Lung microvascular endothelial cell (primary cell): ENCODE results near the gene ATP6V0B. TPM values are rescaled to one million over a fixed set of nuclear protein-coding genes. Genes with fewer than 3 reads are reported as not detected.

Source experiments
- DNase-seq, 2 donors: peaks; one replicate each; pipeline versions ENCODE4 v3.0.0 to v3.0.0-alpha.2; 2010; ENCODE audit warnings: low read depth in 2 of 2
- total RNA-seq: library from RNA; depleted of rRNA; stranded (reverse); fragments of >200 nt; gene quantifications from 2 replicates; pipeline ENCODE4 v1.2.1, GENCODE V29; 2014

Gene ATP6V0B
- total RNA-seq, 1 donor from 2014 or later = 164 TPM

DNA sequence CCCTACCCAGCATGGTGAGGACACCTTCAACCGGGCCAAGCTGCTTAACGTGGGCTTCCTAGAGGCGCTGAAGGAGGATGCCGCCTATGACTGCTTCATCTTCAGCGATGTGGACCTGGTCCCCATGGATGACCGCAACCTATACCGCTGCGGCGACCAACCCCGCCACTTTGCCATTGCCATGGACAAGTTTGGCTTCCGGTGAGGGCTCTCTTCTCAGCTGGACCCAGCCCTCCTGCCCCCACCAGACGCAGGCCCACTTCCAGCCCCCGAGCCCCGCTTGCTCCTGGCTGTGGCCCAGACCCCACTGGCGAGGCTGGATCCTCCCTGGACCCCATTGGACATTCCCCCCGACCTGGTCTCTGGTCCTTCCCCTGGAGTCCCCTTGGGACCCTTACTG lies 10.1 kb downstream of the ATP6V0B start:
- DNase-seq = no peak

DNA sequence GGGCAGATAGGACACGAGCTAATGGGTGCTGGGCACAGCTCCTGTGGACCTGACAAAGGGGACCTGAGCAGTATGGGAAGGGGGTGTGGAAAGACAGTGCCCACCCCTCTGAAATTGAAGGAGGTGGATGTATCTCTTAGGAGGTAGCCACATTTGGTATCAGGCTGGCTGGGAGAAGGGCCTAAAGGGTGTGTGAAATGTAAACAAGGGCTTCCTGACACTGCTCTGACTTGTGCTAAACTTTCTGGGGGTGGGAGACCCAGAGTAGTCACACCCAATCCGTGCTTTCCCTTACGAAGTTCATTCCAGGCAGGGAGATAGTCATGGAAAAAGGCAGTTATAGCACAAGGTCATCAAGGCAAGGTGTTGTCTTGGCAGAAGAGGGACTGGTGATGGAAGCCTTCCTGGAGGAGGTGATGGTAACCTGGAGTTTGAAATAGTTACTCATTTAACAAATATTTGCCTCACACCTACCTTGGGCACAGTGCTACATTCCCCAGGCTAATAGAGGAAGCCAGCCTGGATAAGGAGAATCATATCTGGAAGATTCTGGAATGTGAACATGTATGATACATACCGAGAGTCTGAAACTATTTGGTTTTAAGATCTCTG lies 11.3 kb downstream of the ATP6V0B start:
- no peak for DNase-seq

DNA sequence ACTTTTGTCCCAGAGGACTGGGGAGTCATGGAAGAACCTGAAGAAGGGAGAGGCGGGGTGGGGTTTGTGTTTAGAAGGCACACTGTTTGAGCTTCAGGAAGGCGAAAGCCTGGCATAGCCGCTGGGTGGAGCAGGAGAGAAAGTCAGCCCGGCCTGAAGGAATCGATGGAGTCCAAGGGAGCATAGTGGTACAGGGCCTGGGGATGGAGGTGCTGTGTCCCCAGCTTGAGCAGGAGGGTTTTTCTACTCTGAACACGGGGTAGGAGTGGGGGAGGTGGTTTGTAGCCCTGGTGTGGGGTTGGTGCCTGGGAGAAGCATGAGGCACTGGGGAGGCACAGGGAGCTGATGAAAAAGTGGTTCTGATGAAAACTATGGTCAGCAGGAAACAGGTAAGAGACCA lies 12.0 kb downstream of the ATP6V0B start:
- DNase-seq = no peak

DNA sequence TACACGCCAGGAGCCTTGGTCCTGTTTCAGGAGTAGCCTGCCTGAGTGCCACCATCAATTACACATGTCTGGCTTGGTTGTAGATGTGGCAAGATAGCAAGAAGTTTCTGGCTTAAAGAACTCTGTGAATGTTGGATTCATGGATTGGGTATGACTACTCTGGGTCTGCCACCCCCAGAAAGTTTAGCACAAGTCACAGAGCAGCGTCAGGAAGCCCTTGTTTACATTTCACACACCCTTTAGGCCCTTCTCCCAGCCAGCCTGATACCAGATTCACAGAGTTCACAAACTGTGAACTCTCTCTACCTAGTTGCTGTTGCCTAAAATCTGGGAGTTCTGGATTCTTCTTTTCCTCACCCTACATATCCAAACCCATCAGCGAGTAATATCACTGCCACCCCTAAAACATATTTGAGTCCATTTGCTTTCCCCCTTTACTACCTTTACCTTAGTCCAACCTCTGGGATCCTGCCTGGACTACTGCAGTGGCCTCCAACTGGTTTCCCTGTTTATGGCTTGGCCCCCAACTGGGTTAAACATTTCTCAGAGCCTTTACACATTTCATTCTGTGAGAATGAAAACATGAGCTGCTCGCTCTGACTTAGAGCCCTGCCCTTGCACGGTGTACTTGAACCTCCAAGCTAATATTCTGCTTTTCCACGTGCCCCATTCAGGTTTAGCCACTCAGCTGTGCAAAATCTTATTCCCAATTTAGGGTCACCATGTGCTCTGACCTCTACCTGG lies 12.6 kb downstream of the ATP6V0B start:
- no peak for DNase-seq

DNA sequence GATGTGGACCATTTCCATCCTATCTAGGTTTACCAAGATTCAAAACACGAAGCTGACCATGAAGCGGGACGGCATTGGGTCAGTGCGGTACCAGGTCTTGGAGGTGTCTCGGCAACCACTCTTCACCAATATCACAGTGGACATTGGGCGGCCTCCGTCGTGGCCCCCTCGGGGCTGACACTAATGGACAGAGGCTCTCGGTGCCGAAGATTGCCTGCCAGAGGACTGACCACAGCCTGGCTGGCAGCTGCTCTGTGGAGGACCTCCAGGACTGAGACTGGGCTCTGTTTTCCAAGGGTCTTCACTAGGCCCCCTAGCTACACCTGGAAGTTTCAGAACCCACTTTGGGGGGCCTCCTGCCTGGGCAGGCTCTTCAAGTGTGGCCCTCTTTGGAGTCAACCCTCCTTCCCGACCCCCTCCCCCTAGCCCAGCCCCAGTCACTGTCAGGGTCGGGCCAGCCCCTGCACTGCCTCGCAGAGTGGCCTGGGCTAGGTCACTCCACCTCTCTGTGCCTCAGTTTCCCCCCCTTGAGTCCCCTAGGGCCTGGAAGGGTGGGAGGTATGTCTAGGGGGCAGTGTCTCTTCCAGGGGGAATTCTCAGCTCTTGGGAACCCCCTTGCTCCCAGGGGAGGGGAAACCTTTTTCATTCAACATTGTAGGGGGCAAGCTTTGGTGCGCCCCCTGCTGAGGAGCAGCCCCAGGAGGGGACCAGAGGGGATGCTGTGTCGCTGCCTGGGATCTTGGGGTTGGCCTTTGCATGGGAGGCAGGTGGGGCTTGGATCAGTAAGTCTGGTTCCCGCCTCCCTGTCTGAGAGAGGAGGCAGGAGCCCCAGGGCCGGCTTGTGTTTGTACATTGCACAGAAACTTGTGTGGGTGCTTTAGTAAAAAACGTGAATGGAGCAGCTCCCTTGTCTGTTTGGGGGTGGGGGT lies 15.8 kb downstream of the ATP6V0B start:
- no peak for DNase-seq

DNA sequence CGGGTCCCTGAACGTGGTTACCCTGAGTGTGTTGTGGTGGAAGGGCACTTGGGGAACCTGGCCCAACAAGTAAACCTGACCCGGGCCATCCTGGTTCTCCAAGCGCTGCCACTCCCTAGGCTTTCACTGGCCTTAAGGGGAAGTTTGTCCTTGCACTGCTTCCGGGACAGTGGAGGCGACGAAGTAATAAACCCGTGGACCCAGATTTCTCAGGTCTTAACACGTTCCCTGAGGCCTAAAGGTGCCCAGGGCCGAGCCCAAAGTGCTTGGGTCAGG lies 16.4 kb downstream of the ATP6V0B start:
- no peak for DNase-seq

DNA sequence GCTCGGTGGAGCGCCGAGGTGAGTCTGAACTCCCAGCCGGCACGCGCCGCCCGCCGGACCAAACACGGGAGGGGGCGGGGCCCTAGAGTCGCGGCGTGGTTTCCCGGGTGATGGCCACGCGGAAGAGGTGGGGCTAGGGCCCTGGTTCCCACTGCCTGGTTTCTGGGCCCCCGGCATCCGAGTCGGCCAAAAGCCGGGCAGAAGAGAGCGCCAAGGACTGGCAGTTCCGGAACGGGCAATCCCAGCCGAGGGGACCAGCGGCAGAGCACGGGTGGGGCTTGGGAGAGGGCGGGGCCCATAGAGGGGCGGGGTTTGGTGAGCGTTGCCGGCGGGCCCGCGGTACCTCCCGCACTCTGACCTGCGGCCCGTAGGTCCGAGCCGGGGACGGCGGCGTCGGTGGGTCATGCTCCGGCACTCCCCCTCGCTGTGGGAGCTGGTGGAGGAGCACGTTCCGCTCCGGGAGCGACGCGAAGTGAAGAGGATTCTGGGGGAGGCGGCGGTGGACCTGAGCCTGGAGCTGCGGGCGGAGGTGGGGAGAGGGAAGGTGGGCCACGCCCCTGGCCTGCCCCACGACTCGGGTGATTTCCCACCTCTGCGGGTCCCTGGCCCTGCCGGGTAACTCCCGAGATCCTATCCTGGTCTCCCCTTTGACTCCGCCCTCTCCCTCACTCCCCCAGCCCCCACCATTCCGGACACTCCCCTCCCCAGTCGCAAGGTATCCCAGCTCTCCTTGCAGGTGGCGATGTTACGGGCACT lies 16.9 kb downstream of the ATP6V0B start, which contains the start of gene CCDC24:
TSS of gene CCDC24 (plus strand) at position 124 of the 756 bp plus-strand sequence. CDS start at position 404, 280 bp downstream.
- DNase-seq = peak; percentile 47 to 52

DNA sequence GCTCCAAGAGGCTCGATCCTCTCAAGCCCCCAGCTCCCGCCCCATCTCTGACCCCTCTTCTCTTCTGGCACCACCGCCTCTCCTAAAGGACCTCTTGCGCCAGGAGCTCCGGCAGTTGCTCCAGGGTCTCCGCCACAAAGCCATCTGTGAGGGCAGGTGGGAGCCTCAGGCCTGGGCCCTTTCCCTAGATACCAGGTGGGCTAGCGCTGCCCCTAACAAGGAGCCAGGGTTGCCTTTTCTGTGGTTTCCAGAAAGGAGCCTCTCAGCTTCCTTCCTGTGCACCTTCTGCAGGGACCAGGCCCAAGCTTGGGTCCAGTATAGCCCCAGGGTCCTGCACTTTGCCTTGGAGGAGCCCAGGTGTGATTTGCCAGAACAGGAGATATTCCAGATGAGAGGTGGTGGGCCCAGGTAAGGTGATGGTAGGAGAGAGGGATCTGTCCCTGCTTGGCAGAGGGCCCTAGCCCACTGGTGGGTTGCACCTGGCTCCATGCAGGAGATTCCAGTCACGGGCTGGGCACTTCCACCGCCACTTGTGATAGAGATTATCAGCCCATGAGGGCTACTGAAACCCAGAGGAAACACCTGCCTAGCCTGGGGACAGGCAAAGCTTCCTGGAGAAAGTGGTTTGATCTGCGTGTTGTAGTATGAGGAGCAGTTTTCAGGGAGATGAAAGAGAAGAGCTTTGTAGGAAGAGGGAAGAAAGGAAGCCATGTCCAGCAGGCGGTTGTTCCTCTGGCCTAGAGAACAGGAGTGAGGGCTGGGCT lies 17.7 kb downstream of the ATP6V0B start:
- no peak for DNase-seq

DNA sequence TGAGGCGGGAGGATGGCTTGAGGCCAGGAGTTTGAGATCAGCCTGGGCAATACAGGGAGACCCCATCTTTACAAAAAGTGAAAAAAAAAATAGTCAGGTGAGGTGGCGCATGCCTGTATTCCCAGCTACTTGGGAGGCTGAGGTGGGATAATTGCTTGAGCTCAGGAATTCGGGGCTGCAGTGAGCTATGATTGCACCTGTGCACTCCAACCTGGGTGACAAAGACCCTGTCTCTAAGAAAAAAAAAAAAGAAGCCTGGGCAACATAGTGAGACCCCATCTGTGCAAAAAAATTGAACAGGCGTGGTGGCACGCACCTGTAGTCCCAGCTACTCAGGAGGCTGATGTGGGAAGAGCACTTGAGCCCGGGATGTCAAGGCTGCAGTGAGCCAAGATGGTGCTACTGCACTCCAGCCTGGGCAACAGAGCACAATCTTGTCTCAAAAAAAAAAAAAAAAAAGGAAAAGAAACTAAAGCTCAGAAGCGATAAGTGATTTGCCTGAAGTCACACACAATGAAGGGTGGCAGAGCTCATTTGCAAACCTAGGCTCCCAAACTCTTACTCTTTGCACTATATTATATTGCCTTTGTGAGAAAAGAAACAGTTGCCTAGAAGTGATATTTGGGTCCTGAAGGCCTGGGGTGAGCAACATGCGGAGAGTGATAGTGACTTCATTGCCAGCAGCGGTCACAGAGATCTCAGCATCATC lies 18.6 kb downstream of the ATP6V0B start:
- DNase-seq = no peak

DNA sequence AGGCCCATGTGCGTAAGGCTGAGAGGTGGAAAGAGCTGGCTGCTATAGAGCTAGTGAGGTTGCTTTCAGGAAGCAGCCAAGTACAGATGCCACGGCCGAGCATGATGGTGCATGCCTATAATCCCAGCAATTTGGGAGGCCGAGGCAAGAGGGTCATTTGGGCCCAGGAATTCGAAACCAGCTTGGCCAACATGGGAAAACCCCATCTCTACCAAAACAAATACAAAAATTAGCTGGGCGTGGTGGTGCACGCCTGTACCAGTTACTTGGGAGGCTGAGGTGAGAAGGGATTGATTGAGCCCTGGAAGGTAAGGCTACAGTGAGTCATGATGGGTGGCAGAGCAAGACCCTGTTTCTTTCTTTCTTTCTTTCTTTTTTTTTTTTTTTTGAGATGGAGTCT lies 19.3 kb downstream of the ATP6V0B start:
- DNase-seq = no peak

DNA sequence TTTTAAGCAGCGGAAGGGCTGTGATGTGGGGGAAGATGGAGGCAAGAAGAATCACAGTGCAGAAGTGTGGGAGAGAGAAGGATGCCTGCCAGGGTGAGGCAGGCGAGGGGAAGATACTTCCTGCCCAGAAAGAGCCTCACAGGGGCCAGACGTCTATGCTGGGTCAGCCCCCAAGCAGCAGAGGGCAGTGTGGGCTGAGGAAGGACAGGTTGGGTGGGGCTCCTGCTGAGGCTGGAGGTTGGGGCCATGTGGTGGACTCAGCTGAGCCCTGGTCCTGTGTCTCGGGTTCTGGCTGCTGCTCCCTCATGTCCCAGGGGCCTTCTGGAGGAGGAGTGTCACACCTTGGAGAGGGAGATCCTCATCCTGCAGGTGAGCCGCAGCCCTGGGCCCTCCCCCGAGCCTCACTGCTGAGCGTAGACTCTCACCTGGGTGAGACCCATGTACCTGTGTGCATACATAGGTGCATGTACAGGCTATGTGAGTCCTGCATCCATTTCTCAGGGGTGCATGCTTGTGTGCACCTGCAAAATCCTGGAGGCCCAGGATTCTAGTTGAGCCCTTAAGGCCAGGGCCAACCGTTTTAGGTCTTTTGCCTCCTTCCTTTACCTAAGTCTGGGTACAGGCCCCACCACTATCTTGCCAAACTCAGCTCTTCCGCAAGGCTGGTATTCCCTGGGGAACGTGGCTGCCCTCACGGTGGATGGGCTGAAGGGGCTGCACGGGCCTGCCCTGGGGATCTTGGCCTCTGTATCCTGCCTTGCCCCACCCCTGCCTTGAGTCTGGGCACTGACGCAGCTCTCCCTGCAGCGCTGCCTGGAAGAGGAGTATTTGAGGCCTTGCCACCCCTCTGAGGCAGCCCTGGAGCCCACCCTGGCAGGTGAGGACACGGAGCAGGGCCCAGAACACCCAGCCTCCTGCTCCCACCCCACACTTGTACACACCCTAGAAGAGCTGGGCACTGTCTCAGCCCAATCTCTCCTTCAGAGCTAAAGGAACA lies 20.3 kb downstream of the ATP6V0B start:
- DNase-seq = no peak

DNA sequence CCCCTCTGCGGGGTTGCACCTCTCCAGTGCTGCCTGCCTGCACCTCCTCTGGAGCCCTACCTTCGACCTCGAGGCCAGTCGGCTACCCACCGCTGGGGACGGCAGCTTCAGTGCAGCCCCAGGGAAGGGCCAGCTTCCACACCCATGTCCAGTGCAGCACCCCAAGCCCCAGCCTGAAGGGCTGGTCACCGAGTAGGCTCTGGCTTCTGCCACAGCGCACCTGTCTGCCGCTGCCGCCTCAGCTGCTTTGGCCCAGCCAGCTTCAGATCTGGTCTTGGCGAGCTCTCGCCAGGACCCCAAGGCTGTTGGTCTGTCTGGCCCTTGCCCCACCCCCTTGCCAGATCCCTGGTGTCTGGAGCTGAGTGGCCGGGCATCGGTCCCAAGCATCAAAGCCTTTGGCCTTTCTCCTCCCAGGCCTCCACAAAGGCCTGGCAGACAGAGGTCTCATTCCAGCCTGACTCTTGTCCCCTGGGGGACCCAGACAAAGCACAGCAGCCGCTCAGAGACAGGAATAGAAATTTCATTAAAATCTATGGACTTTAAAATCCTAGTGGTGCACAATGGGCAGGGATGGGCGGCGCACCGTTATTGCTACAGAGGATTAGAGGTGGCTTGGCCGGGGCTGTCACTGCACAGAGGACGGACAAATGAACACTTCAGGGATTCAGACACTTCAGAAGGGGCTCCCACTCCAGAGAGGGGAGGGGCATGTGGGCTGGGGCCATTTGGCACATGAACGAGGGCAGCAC lies 21.4 kb downstream of the ATP6V0B start:
- DNase-seq = no peak

DNA sequence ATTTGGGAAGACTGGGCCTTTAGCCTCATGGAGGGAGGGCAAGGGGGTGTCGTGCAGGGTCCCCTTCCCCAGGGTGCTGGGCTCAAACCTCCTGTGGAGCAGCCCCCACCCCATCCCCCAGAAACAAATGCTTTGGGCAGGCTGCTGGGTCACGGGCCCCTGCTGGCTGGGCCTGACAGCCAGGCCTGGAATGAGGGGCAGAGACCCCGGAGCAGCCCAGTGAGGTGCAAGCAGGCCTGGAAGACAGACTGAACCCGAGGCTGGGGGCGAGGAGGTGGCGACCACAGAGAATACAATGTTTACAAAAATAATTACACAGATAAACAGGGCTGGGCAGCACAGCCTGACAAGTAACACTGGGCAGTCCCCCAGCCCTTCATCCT lies 22.0 kb downstream of the ATP6V0B start:
- DNase-seq = no peak

DNA sequence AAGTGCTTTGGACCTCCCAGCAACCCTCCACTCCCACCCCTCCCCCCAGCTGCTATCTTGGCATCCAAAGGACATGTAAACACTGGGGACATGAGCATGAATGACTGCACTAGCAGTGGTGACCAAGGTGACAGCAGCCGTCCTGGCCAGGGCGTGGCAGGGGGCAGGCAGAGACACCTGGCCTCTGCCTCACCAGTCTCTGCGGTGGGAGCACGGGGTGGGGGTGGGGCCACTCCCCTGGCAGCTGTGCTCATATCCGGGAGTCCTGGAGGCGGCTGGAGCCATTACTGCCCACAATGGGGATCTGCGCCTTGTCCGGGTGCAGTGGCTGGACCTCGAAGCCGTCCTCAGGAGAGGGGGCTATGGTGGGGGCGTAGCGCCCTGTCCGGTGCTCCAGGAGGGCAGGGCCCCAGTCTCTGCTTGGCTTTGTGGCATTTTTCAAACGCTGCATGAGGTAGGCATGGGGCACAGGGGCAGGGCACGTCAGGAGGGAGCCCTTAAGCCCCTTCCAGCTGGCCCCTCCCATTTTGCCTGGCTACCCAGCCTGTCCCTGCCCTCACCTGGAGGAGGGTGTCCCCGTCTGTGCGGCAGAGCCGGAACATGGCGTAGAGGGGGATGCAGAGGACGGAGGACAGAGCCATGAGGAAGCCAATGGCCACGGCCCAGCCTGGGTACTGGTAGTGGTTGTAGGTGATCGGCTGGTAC lies 22.7 kb downstream of the ATP6V0B start:
- DNase-seq = no peak

DNA sequence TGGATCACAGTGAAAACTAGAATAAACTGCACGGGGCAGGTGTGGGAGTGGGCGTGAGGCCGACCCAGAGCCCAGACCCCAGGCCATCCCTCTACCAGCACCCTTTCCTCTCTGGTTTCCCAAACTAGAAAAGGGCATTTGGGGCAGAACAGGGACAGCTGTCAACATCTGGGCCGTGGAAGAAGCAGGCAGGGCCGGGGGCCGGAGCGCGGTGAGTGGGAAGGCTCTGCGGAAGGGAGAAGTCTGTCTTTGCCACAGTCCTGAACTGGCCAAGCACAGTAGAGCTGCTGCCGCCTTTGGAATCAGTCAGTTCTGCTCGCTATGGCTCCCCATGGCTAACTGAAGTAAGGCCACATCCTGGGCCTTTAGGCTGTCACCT lies 23.2 kb downstream of the ATP6V0B start:
- DNase-seq = no peak

DNA sequence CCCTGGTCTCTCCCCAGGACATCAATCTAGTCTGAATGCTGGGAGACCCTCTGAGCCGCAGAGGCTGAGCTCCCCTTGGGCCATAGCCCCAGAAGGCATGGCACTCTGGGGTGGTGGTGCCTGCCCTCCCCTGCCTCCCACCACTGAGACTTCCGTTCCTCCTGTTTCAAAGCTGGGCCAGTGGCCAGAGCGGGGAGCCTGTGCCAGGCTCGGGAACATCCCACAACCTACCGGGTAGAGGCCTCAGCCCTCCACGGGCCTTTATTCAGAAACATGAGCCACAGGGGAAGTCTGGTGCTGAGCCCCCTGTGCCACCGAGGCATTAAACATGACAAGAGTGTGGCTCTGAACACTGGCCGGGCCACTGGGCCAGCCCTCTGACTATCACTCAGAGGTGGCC lies 24.7 kb downstream of the ATP6V0B start:
- DNase-seq = no peak

DNA sequence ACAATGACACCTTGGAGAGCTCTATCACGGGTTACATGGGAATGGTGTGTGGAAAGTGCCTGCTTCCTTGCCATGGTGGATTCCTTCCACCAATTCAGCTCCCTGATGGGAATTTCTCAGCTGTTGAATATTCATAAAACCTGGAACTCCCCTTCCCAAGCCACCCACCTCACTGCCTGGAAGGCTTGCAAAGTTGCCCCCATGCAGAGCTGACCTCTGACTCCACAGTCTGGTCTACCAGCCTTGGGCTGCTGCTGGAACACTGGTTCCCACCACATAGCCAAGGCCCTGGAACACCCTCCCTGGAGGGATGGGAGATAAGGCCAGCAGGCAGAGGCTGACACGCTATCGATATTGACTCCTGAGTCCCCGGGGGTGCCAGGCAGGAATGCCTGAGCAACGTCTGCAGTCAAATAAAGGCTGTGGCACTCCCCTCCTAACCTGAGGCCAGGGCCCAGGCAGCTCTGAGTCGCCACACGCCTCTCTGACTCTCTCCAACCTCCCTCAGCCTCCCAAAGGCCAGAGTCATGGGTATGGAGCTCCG lies 25.4 kb downstream of the ATP6V0B start:
- DNase-seq = no peak

DNA sequence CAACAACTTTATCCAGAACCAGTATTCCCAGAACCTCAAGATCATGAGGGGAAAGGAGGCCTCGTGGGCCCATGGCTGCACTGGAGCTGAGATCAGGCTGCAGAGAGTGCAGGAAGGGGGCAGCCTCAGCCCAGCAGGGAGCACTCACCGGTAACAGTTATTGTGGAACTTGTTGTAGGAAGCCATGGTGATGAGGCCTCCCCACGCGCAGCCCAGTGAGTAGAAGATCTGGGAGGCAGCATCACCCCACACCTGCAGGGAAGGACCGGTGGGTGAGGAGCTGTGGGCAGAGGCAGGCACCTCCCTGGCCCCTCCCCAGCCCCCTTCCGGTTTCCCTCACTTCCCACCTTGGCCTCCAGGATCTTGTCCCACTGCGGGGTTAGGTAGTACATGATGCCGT lies 27.4 kb downstream of the ATP6V0B start:
- no peak for DNase-seq
